Prostate gland (tissue), 2 donors: ENCODE results near the gene SCRT2.

Experiments used
- CTCF ChIP-seq, 4 experiments: fragments of 200-600 bp in 2 of 4; fragments of 450-650 bp in 2 of 4; sonication (generic) in 2 of 4; IDR thresholded peaks; 1 replicate in 3 of 4; 2 replicates in 1 of 4; pipeline ENCODE4 v1.5.1; 2016 to 2019; ENCODE audit warnings: antibody characterized with exemption in 4 of 4, mild to moderate bottlenecking in 2 of 4, moderate library complexity in 2 of 4
- POLR2AphosphoS5 ChIP-seq: sonication (generic); formaldehyde crosslinking; IDR thresholded peaks from one replicate; pipeline ENCODE4 v1.6.1; 2017; ENCODE audit warnings: antibody characterized with exemption

GRCh38 chr20:650954-651353 is 24.6 kb downstream of the SCRT2 start:
- TF ChIP-seq CTCF (IDR thresholded peaks at IDR 0.05): no peak
- no peak for TF ChIP-seq POLR2AphosphoS5
